H1 (cell line): ENCODE measurements around the gene TCF7. TPM values are rescaled to one million over a fixed set of nuclear protein-coding genes. Genes with fewer than 3 reads are reported as not detected.

Experiments used
- CTCF ChIA-PET: fragments of 300-600 bp; sonication (Branson Sonifier 250); formaldehyde crosslinking; loops from one replicate; lab custom pipeline; 2021; ENCODE audit not compliant: partially characterized antibody; lab: Charles Lee
- POLR2A ChIA-PET: fragments of 300-600 bp; sonication (Branson Sonifier 250); formaldehyde crosslinking; loops from one replicate; lab custom pipeline; 2021; ENCODE audit warnings: inconsistent platforms; ENCODE audit not compliant: partially characterized antibody; lab: Charles Lee
- DNase-seq, 2 experiments: peaks; one replicate each; pipeline versions ENCODE4 v3.0.0 to v3.0.0-alpha.2; 2010 to 2022; ENCODE audit warnings: low spot score in 2 of 2, low read depth in 1 of 2, mixed read lengths in 1 of 2
- FAIRE-seq: peaks from 2 replicates; lab custom pipeline; 2011; peaks lifted over from hg19 to GRCh38; lab: Jason Lieb, UNC
- H2AFZ ChIP-seq: 2 replicates; pipeline ENCODE4 v1.8.1; 2012; ENCODE audit warnings: low read length, inconsistent platforms
- H2AK5ac ChIP-seq: 2 replicates; pipeline ENCODE4 v1.6.1; 2013; ENCODE audit warnings: low read depth, low read length
- H2BK120ac ChIP-seq: replicated peaks from 2 replicates; pipeline ENCODE3; 2013; ENCODE audit warnings: low read depth, low read length, inconsistent platforms
- H2BK12ac ChIP-seq: 2 replicates; pipeline ENCODE4 v1.6.1; 2013; ENCODE audit warnings: low read depth, low read length
- H2BK15ac ChIP-seq: 2 replicates; pipeline ENCODE4 v1.6.1; 2013; ENCODE audit warnings: low read length
- H2BK20ac ChIP-seq: 2 replicates; pipeline ENCODE4 v1.6.1; 2013; ENCODE audit warnings: low read length
- H2BK5ac ChIP-seq: 2 replicates; pipeline ENCODE4 v1.6.1; 2013; ENCODE audit warnings: low read depth, low read length
- H3K14ac ChIP-seq: 2 replicates; pipeline ENCODE4 v1.6.1; 2013; ENCODE audit warnings: inconsistent platforms; ENCODE audit not compliant: insufficient read length
- H3K18ac ChIP-seq: 2 replicates; pipeline ENCODE4 v1.6.1; 2013; ENCODE audit warnings: low read length; ENCODE audit errors: extremely low read depth
- H3K23ac ChIP-seq: 2 replicates; pipeline ENCODE4 v1.6.1; 2013; ENCODE audit warnings: inconsistent platforms; ENCODE audit not compliant: insufficient read length
- H3K23me2 ChIP-seq: 2 replicates; pipeline ENCODE4 v1.6.1; 2013; ENCODE audit warnings: low read depth, low read length
- H3K27ac ChIP-seq: 2 replicates; pipeline ENCODE4 v1.6.1; 2011; ENCODE audit warnings: low read depth, low read length, inconsistent platforms
- H3K27me3 ChIP-seq, 4 experiments: replicated peaks in 1 of 4; 1 replicate in 1 of 4; 2 replicates in 3 of 4; pipeline versions ENCODE4 v1.6.1 to v1.8.1; 2011 to 2013; ENCODE audit warnings: low read length in 3 of 4, mild to moderate bottlenecking in 3 of 4, inconsistent platforms in 2 of 4, mixed read lengths in 2 of 4, moderate library complexity in 1 of 4; ENCODE audit not compliant: control insufficient read depth in 3 of 4, insufficient read depth in 3 of 4; ENCODE audit errors: extremely low read depth in 1 of 4
- H3K36me3 ChIP-seq, 4 experiments: 2 replicates each; pipeline versions ENCODE4 v1.6.1 to v1.8.1; 2011 to 2013; ENCODE audit warnings: mild to moderate bottlenecking in 4 of 4, low read length in 3 of 4, moderate library complexity in 2 of 4, control low read depth in 1 of 4, inconsistent platforms in 1 of 4; ENCODE audit not compliant: insufficient read depth in 4 of 4, control insufficient read depth in 2 of 4
- H3K4ac ChIP-seq: replicated peaks from 2 replicates; pipeline ENCODE3; 2013; ENCODE audit warnings: low read length, low read depth, mixed read lengths, inconsistent platforms; ENCODE audit not compliant: insufficient read length
- H3K4me1 ChIP-seq, 4 experiments: replicated peaks in 1 of 4; 1 replicate in 1 of 4; 2 replicates in 3 of 4; pipeline versions ENCODE4 v1.6.1 to v1.8.1; 2011 to 2013; ENCODE audit warnings: low read length in 3 of 4, inconsistent platforms in 2 of 4, mixed read lengths in 1 of 4; ENCODE audit not compliant: insufficient read depth in 4 of 4, control insufficient read depth in 3 of 4
- H3K4me2 ChIP-seq, 2 experiments: 2 replicates each; pipeline versions ENCODE4 v1.6.1 to v1.8.1; 2011 to 2013; ENCODE audit warnings: low read depth in 2 of 2, low read length in 2 of 2, control low read depth in 1 of 2, inconsistent platforms in 1 of 2, mild to moderate bottlenecking in 1 of 2; ENCODE audit not compliant: insufficient read depth in 1 of 2
- H3K4me3 ChIP-seq, 4 experiments: fragments of 200-600, 300-600 bp in 1 of 4; sonication (generic), shearing (Covaris generic), sonication (Bioruptor Twin) in 1 of 4; 2 replicates each; pipeline versions ENCODE4 v1.5.1 to v1.8.1; 2011 to 2016; ENCODE audit warnings: low read length in 4 of 4, low read depth in 3 of 4, control low read depth in 2 of 4, inconsistent platforms in 2 of 4, mild to moderate bottlenecking in 2 of 4, mixed read lengths in 1 of 4, moderate library complexity in 1 of 4; ENCODE audit not compliant: insufficient read depth in 2 of 4; ENCODE audit errors: extremely low read depth in 1 of 4
- H3K56ac ChIP-seq: replicated peaks from 2 replicates; pipeline ENCODE3; 2013; ENCODE audit warnings: low read depth, mild to moderate bottlenecking, mixed read lengths, low read length, inconsistent platforms; ENCODE audit not compliant: insufficient read length
- H3K79me1 ChIP-seq: 2 replicates; pipeline ENCODE4 v1.6.1; 2013; ENCODE audit warnings: low read depth, low read length, control low read depth
- H3K79me2 ChIP-seq, 2 experiments: 2 replicates each; pipeline versions ENCODE4 v1.6.1 to v1.8.1; 2012 to 2013; ENCODE audit warnings: low read length in 2 of 2, mild to moderate bottlenecking in 2 of 2, inconsistent platforms in 1 of 2; ENCODE audit not compliant: insufficient read depth in 2 of 2, control insufficient read depth in 1 of 2
- H3K9ac ChIP-seq, 4 experiments: replicated peaks in 1 of 4; 1 replicate in 1 of 4; 2 replicates in 3 of 4; pipeline versions ENCODE4 v1.6.1 to v1.8.1; 2011 to 2013; ENCODE audit warnings: low read depth in 3 of 4, low read length in 3 of 4, control low read depth in 2 of 4, mild to moderate bottlenecking in 2 of 4, moderate library complexity in 2 of 4, inconsistent platforms in 1 of 4; ENCODE audit errors: extremely low read depth in 1 of 4
- H3K9me3 ChIP-seq, 2 experiments: 2 replicates each; pipeline versions ENCODE4 v1.6.1 to v1.8.1; 2012 to 2013; ENCODE audit warnings: mild to moderate bottlenecking in 2 of 2, moderate library complexity in 2 of 2, control low read depth in 1 of 2, inconsistent platforms in 1 of 2, low read depth in 1 of 2, low read length in 1 of 2, mixed read lengths in 1 of 2; ENCODE audit not compliant: insufficient read depth in 2 of 2
- H4K20me1 ChIP-seq, 2 experiments: replicated peaks in 1 of 2; 2 replicates each; pipeline versions ENCODE3 to v1.8.1; 2011 to 2013; ENCODE audit warnings: inconsistent platforms in 2 of 2, low read length in 2 of 2, mild to moderate bottlenecking in 1 of 2; ENCODE audit not compliant: insufficient read depth in 2 of 2, control insufficient read depth in 1 of 2
- H4K5ac ChIP-seq: 2 replicates; pipeline ENCODE4 v1.6.1; 2013; ENCODE audit warnings: low read length, low read depth, mixed read lengths, inconsistent platforms; ENCODE audit not compliant: insufficient read length
- H4K8ac ChIP-seq: 2 replicates; pipeline ENCODE4 v1.8.0; 2013; ENCODE audit warnings: mild to moderate bottlenecking, moderate library complexity, low read length, inconsistent platforms; ENCODE audit not compliant: insufficient read depth; ENCODE audit errors: extremely low read depth
- H4K91ac ChIP-seq: replicated peaks from 2 replicates; pipeline ENCODE3; 2013; ENCODE audit warnings: low read length, mixed read lengths, inconsistent platforms; ENCODE audit not compliant: insufficient read length
- FOSL1 ChIP-seq: IDR thresholded peaks from 2 replicates; pipeline ENCODE4 v1.6.1; 2011; ENCODE audit warnings: mild to moderate bottlenecking, low read depth, low read length, moderate library complexity; ENCODE audit not compliant: insufficient read depth
- KDM1A ChIP-seq: fragments of 200-600, 300-600 bp; sonication (generic); IDR thresholded peaks from 2 replicates; pipeline ENCODE4 v1.7.1; 2016; ENCODE audit warnings: mild to moderate bottlenecking, low read length, borderline replicate concordance
- POLR2A ChIP-seq, 2 experiments: IDR thresholded peaks; 1 replicate in 1 of 2; 2 replicates in 1 of 2; pipeline ENCODE4 v1.6.1; 2011; ENCODE audit warnings: low read depth in 2 of 2, low read length in 2 of 2, mild to moderate bottlenecking in 2 of 2; ENCODE audit errors: control extremely low read depth in 1 of 2
- POLR2AphosphoS5 ChIP-seq: IDR thresholded peaks from 2 replicates; pipeline ENCODE4 v1.6.1; 2011; ENCODE audit warnings: low read depth, low read length
- RBBP5 ChIP-seq: IDR thresholded peaks from 2 replicates; pipeline ENCODE4 v1.7.1; 2012; ENCODE audit warnings: low read depth, mild to moderate bottlenecking, inconsistent platforms, low read length, moderate library complexity, borderline replicate concordance
- RNF2 ChIP-seq: fragments of 200-900, 300-1000 bp; sonication (generic); IDR thresholded peaks from 2 replicates; pipeline ENCODE4 v1.7.1; 2016; ENCODE audit warnings: borderline replicate concordance, low read depth, mild to moderate bottlenecking, antibody characterized with exemption, low read length; ENCODE audit not compliant: poor library complexity, severe bottlenecking; ENCODE audit errors: missing control alignments
- SP2 ChIP-seq: IDR thresholded peaks from 2 replicates; pipeline ENCODE4 v1.6.1; 2012; ENCODE audit warnings: mild to moderate bottlenecking, low read length, inconsistent platforms
- WGBS, 2 experiments: shearing (Covaris generic) in 1 of 2; methylation state at CpG; one replicate each; pipeline versions ENCODE4 v1.1.6 to v1.1.7; 2013 to 2015; ENCODE audit warnings: low lambda C conversion rate in 2 of 2, mixed read lengths in 2 of 2, inconsistent platforms in 1 of 2, low coverage in 1 of 2, missing lambda C conversion rate in 1 of 2; ENCODE audit not compliant: insufficient replicate concordance in 2 of 2, insufficient coverage in 1 of 2, insufficient read length in 1 of 2; ENCODE audit errors: extremely low coverage in 1 of 2, missing lambda C conversion rate in 1 of 2; 5-methylcytosine and 5-hydroxymethylcytosine counted together
- polyA plus RNA-seq, 7 experiments: library from polyadenylated mRNA; depleted of rRNA in 3 of 7; stranded (reverse) in 5 of 7; unstranded in 2 of 7; fragments of >200 nt in 5 of 7; fragments of 200-250 nt in 2 of 7; gene quantifications; 1 replicate in 5 of 7; 2 replicates in 1 of 7; 4 replicates in 1 of 7; pipeline versions ENCODE4 v1.2.1 to v1.2.3, GENCODE V29; 2011 to 2013; ENCODE audit warnings: missing spikeins in 2 of 7, mixed read lengths in 2 of 7
- total RNA-seq: library from RNA; stranded (reverse); fragmentation: NEBNext Ultra II Directional; extraction: Animal tissue kit (Norgen Biotek cat#: 25700); gene quantifications from 2 replicates; pipeline ENCODE4 v1.2.1, GENCODE V29; 2021

TCF7 gene
- total and polyA plus RNA-seq, 2 of the 8 experiments (the other 6 are each of a cell fraction or from before 2014, with no cell fraction given), result 4.7 to 8.5 TPM

- Histone ChIP-seq H3K4ac (no peak overlapping the region), H4K5ac (no peak overlapping the region), H3K56ac (no peak overlapping the region), H3K9me3 (no peaks in the 10 kb centered on the region), H4K20me1 (no peaks in the 10 kb centered on the region), H4K8ac (no peak overlapping the region), H3K4me1 (peaks cover 0 to 7% (median 2%) of the 10 kb centered on the region in 4 experiments; a peak in 4 of 7 replicates), H3K14ac (no peak overlapping the region), H2BK15ac (no peak overlapping the region), H3K23ac (no peak overlapping the region), H3K27ac (no peak overlapping the region), H3K79me2 (no peaks in the 10 kb centered on the region), H2BK5ac (no peak overlapping the region), H2AFZ (no peak overlapping the region), H3K18ac (no peak overlapping the region), H3K23me2 (peaks cover 6% of the 10 kb centered on the region; the same call in 1 of the 2 replicates), H4K91ac (no peak overlapping the region), H2BK12ac (no peak overlapping the region), H3K9ac (no peak overlapping the region), H2AK5ac (no peak overlapping the region), H3K36me3 (no peaks in the 10 kb centered on the region; a peak in 1 of 8 replicates), H3K4me2 (no peak overlapping the region), H3K79me1 (no peaks in the 10 kb centered on the region), H3K4me3 (no peak overlapping the region), H2BK20ac (no peak overlapping the region), H2BK120ac (no peak overlapping the region), H3K27me3 (peaks cover 0 to 8% (median 3%) of the 10 kb centered on the region in 4 experiments; a peak in 4 of 7 replicates)
- 0 out of 2 replicates have a peak, but pooled peaks have one; percentile 33 for TF ChIP-seq KDM1A
- no peak for TF ChIP-seq POLR2A (IDR thresholded peaks at IDR 0.05; ENCODE audit: control extremely low read depth in 1 of 2, low read depth in 2 of 2, low read length in 2 of 2)
- TF ChIP-seq FOSL1, result no peak
- TF ChIP-seq RBBP5, result no peak
- TF ChIP-seq POLR2AphosphoS5, result no peak
- TF ChIP-seq RNF2, result no peak
- TF ChIP-seq SP2, result no peak
- POLR2A ChIA-PET, result interaction anchor here (1.7 kb wide), 1 partner anchor 28 kb away, joined by 4 read pairs; no protein-coding TSS in a partner anchor
- CTCF ChIA-PET, result interaction anchor here (0.8 to 4.0 kb wide), 7 partner anchors 11 to 67 kb away, joined by 3 to 34 read pairs (median 5); no protein-coding TSS in a partner anchor
- no peak for FAIRE-seq
- no peak for DNase-seq
- 62% methylated on average over 2 of the region's 2 CpGs; no CpG with 5 or more reads in 1 of the 2 experiments for WGBS, 2 experiments
Measured at GRCh38 chr5:134073404-134073803, 41.1 kb upstream of the TCF7 start.
